Activated T-helper 2 cell treated with anti-CD3 and anti-CD28 coated beads, Interferon-gamma antibody, Interleukin-2, Interleukin-4, amounts not matched to agents 10 μg/mL and 5 μg/mL and 100 μg/mL, durations not matched to agents 14 hours and 24 hours and 36 hours (primary cell): Measurements from ENCODE around the gene ADCY3. TPM values are rescaled to one million over a fixed set of nuclear protein-coding genes. Genes with fewer than 3 reads are reported as not detected.
"Not testable (repeated sequence)": the region's sequence is repeated elsewhere in the genome, so short reads cannot be mapped to it uniquely, and the experiment has no call there.

ENCODE experiments used
- DNase-seq: peaks from one replicate; pipeline ENCODE4 v3.0.0; 2021; ENCODE audit warnings: low spot score
- H3K27ac Mint-ChIP-seq: one replicate; pipeline ENCODE4 v1.8.0; 2021; ENCODE audit warnings: mixed read lengths
- H3K27me3 Mint-ChIP-seq: one replicate; pipeline ENCODE4 v1.8.0; 2021; ENCODE audit warnings: low read depth, mixed read lengths
- H3K36me3 Mint-ChIP-seq: one replicate; pipeline ENCODE4 v1.8.0; 2021; ENCODE audit warnings: low read depth, mixed read lengths
- H3K4me1 Mint-ChIP-seq: one replicate; pipeline ENCODE4 v1.8.0; 2021; ENCODE audit warnings: low read depth, mixed read lengths
- H3K4me3 Mint-ChIP-seq: one replicate; pipeline ENCODE4 v1.8.0; 2021; ENCODE audit warnings: low read depth, mild to moderate bottlenecking, moderate library complexity, mixed read lengths
- H3K9me3 Mint-ChIP-seq: one replicate; pipeline ENCODE4 v1.8.0; 2021; ENCODE audit warnings: mixed read lengths
- intact Hi-C: fragments of 100-400 bp; cut with micrococcal nuclease; formaldehyde crosslinking; loops from one replicate; pipeline ENCODE4 v1.15.1; 2023
- total RNA-seq: library from RNA; stranded (reverse); gene quantifications from 2 replicates; pipeline ENCODE4 v1.2.3, GENCODE V29; 2022

The ADCY3 gene
- total RNA-seq, 1 donor from 2014 or later: 108 TPM

DNA sequence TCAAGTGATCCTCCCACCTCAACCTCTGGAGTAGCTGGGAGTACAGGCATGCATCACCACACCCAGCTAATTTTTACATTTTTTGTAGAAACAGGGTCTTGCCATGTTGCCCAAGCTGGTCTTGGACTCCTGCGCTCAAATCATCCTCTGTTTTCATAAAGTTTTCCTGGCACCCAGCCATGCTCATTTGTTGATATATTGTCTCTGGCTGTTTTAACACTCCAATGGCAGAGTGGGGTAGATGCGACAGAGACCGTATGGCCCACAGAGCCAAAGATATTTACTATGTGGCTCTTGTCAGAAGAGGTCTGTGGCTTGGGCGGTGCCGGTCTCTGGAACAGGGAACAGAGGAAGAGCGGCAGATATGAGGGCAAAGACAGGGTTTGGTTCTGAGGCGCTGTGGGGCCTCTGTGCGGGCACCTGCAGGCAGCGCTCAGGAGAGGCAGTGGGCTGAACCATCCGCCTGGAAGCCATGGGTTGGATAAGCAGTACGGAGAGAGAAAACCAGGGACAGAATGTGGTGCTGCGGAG, 76.6 kb downstream of the ADCY3 start:
- DNase-seq: no peak
- Mint-ChIP-seq H3K9me3 (no peaks in the 10 kb centered on the region), H3K4me1 (no peaks in the 10 kb centered on the region), H3K27ac (no peak overlapping the region), H3K4me3 (no peak overlapping the region), H3K36me3 (peaks cover 9% of the 10 kb centered on the region), H3K27me3 (no peaks in the 10 kb centered on the region)
- intact Hi-C loops: no loop called here

DNA sequence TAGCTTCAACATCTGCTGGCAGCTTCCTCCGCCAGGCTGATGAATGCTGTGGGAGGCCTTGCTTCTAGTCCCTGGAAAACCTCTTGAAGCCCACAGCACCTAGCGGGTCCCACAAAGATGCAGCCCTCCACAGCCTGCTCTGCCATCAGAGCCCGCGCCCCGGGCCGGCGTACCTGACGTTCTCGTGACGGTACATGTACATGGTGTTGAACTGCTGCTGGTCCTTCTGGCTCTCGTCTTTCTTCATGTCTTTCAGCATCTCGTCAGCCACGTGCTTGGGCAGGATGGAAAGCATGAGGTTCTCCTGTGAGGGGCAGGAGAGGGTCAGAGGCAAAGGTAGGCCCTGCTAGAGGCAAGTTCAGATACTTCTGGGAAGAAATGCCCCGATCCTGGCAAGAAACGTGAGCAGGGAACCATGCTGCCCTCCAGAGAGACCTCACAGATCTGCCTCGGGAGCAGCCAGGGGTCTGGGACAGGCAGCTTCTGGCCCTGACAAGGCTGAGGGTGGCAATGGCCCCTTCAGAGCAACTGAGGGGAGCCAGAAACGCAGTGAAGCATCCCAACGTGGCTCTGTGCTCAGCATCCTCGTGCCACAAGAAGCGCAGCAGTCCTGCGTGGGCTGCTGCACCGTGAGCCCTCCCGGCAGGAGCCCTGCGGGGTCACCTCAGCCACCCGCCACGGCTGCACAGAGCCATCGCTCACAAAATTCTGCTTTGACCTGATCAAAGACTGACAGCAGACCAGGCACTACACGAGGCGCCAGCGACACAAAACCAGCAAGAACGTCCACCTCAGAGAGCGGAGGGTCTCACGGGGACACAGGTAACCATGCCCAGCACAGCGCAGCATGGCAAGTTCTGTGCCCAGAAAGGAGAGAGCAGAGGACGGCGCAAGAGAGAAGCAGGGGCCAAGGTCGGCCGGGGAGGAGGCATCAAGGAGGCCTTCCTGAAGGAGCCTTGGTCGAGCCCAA, 77.7 kb downstream of the ADCY3 start:
- Mint-ChIP-seq H3K4me3 (no peak overlapping the region), H3K36me3 (peaks cover 8% of the 10 kb centered on the region), H3K27ac (no peak overlapping the region), H3K9me3 (no peaks in the 10 kb centered on the region), H3K4me1 (no peaks in the 10 kb centered on the region), H3K27me3 (no peaks in the 10 kb centered on the region)
- no peak for DNase-seq
- intact Hi-C loops: no loop called here

DNA sequence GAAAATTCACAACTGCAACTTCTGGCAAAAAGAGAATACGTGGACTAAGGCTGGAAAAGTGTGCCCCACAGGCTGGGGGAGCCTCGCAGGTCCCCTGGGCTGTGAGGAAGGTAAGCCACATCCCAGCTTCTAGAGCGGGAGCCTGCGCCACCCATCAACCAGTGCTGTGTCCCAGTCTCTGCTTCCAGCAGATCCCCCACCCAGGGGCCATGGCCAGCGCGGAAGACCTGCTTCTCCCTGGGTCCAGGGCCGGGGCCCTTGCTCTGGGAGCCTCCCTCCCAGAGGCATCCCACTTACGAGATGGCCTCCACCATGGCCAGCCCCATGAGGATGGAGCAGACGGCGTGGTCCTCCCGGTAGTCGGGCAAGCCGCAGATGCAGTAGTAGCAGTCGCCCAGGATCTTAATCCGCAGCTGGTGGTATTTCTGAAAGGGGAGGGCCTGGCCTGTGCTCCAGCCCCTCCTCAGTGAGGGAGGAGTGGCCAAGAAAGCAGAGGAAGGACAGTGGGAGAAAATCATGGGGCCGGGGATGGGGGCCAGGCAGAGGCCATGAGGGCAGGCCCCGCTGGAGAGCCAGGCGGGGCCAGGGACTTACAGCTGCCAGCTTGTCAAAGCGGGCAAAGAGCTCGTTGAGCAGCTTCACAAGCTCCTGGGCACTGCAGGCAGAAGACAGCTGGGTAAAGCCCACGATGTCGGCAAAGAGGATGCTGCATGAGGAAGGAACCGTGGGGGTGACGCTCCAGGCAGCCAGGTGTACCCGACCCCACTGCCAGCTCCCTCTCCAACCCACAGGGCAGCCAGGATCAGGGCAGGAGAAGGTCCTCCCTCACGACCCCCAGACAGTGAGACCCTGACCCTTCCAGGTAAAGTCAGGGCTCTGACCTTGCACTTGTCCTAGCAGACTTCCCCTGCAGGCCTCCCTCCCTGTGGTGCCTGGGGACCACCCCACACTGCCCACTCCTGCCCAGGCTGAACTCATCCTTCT, 78.8 kb downstream of the ADCY3 start:
- Mint-ChIP-seq H3K4me1 (no peaks in the 10 kb centered on the region), H3K36me3 (peaks cover 12% of the 10 kb centered on the region), H3K4me3 (no peak overlapping the region), H3K27me3 (no peaks in the 10 kb centered on the region), H3K9me3 (no peaks in the 10 kb centered on the region), H3K27ac (no peak overlapping the region)
- DNase-seq: no peak
- intact Hi-C loops: no loop called here

DNA sequence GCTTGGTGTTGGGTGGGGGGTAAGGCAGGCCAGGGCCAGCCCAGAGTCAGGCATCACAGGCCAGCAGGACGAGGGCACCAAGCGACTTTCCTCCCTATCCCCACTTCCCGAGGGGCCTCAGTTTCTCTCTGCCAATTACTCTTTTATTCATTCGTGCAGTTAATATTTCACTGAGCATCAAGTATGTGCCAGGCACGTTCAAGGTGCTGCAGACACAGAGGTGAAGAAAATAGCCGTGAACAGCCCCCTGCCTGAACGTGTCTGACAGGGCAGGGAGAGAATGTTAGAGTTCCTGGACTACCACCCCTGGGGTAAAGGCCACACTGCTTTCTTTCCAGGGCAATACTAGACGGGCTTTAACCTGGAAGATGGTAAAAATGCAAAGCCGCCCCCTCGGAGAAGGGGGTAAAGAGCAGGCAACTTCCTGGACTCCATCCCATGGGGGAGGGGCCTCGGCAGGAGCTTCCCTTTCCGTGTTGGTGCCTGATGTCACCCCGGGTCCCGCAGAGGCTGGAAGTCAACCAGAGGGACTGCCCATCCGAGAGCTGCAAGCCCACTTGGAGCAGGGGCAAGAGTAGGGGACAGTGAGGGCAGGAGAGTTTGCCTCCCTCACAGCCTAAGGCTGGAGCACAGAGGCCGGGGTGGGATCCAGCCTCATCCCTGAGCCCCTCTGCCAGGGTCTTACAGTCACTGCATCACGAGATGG, 79.7 kb downstream of the ADCY3 start:
- intact Hi-C loops: no loop called here
- Mint-ChIP-seq H3K4me3 (no peak overlapping the region), H3K36me3 (peaks cover 15% of the 10 kb centered on the region)

DNA sequence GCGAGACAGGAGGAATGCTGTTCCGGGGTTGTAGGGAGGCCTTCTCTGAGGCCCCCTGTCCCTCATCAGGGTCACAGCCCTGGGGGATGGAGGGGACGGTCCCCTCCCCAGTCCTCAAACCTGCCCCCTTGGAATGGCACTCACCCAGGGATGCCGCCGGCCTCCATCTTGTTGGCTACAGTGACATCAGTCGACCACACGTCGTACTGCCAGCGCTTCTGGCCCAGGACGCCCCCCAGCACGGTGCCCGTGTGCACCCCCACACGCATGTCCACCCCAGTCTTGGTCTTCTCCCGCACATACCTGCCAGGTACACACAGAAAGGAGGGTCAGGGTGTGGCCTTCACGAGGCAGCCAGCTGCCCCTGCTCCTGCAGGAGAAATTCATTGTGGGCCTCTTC, 80.3 kb downstream of the ADCY3 start:
- H3K36me3 Mint-ChIP-seq: peaks cover 19% of the 10 kb centered on the region
- H3K9me3 Mint-ChIP-seq: no peaks in the 10 kb centered on the region
- intact Hi-C loops: no loop called here
- DNase-seq: no peak
- H3K27ac Mint-ChIP-seq: no peak overlapping the region
- H3K27me3 Mint-ChIP-seq: no peaks in the 10 kb centered on the region
- no peak overlapping the region for H3K4me3 Mint-ChIP-seq
- no peaks in the 10 kb centered on the region for H3K4me1 Mint-ChIP-seq

More for the DNA sequence above, 79.7 kb downstream of the ADCY3 start:
- no peak overlapping the region for H3K27ac Mint-ChIP-seq
- no peaks in the 10 kb centered on the region for H3K27me3 Mint-ChIP-seq
- DNase-seq: no peak
- no peaks in the 10 kb centered on the region for H3K4me1 Mint-ChIP-seq
- H3K9me3 Mint-ChIP-seq: no peaks in the 10 kb centered on the region

DNA sequence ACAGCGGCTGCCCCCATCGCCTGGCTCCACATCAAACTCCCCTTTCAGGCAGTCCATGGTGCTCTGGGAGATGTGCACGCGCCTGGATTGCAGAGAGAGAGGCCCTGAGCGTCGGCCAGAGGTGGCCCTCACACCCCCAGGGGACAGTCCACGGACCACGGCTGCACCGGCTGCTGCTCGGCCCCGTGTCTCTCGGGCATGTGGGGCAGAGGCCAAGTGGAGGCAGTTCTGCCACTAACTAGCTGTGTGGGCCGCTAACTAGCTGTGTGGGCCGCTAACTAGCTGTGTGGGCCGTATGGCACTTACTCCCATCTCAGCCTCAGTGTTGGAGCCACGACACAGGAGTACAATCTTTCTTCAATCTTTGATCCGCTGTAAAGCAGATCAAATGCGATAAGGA, 81.5 kb downstream of the ADCY3 start:
- Mint-ChIP-seq H3K27me3 (no peaks in the 10 kb centered on the region), H3K27ac (no peak overlapping the region), H3K4me3 (no peak overlapping the region), H3K4me1 (no peaks in the 10 kb centered on the region), H3K9me3 (no peaks in the 10 kb centered on the region), H3K36me3 (peaks cover 22% of the 10 kb centered on the region)
- intact Hi-C loops: no loop called here
- no peak for DNase-seq

DNA sequence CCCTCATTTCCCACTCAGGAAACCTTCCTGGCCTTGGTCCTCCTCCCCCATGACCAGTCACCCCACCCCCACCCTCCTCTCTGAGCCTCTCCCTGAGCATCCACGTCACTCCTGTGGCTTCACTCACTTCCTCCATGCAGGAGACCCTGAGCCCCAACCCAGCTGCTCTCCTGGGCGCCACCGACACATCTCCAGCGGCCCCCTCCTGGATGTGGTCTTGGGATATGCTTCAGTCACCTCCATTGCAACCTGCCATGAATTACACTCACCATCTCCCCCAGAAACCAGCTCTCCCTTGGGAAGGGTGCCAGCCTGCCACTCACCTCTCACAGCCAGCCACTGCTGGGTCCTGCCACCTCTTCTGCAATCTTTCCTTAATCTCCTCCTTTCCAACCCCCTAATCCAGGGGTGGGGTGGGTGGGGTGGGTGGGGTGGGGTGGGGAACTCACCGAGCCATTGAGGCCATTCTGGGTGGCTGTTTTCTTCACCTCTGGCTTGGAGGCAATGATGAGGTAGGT, 82.0 kb downstream of the ADCY3 start:
- intact Hi-C loops: no loop called here
- no peaks in the 10 kb centered on the region for H3K9me3 Mint-ChIP-seq
- no peaks in the 10 kb centered on the region for H3K4me1 Mint-ChIP-seq

DNA sequence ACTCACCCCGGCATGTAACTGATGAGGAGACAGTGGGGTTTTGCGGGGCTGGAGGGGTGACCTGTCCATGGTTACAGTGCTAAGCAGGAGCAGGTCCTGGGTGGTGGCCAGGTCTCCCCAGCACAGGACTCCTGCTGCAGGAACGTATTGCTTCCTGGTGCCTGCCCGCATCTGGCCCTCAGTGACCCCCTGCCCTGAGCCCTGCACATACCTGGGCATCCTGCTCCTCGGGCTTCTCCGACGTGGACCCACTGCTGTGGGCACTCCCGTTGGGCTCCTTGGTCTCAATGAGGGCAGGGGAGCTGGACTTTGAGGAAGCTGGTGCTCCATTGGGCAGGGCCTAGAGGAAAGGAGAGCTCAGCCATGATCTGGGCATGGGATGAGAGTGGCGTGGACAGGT, 83.3 kb downstream of the ADCY3 start:
- Mint-ChIP-seq H3K4me1 (no peaks in the 10 kb centered on the region), H3K36me3 (peaks cover 22% of the 10 kb centered on the region), H3K4me3 (no peak overlapping the region), H3K27ac (no peak overlapping the region), H3K27me3 (no peaks in the 10 kb centered on the region), H3K9me3 (no peaks in the 10 kb centered on the region)
- intact Hi-C loops: no loop called here
- DNase-seq: no peak

More for the DNA sequence above, 82.0 kb downstream of the ADCY3 start:
- H3K4me3 Mint-ChIP-seq: no peak overlapping the region
- no peak for DNase-seq
- no peaks in the 10 kb centered on the region for H3K27me3 Mint-ChIP-seq
- no peak overlapping the region for H3K27ac Mint-ChIP-seq
- H3K36me3 Mint-ChIP-seq: peaks cover 22% of the 10 kb centered on the region

DNA sequence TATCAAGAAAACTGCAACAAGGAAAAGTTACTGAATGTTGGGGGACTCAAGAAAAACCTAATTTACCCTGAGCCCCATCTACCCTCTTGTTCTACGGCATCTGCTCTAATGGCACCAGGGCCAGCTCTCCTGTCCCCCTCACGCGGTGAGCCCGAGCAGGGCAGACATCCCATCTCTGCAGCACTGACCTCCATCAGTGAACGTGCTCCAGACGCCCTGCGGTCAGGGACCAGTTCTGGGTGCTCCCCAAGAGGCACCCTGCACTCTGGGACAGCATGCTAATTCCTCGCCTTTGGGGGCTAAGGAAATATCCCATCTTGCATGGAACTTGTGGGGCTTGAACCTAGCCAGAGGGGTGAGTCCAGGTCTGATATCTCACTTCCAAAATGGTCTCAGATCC, 83.8 kb downstream of the ADCY3 start:
- no peak for DNase-seq
- Mint-ChIP-seq H3K4me3 (no peak overlapping the region), H3K9me3 (no peaks in the 10 kb centered on the region), H3K27ac (no peak overlapping the region), H3K27me3 (no peaks in the 10 kb centered on the region), H3K36me3 (peaks cover 22% of the 10 kb centered on the region), H3K4me1 (no peaks in the 10 kb centered on the region)
- intact Hi-C loops: no loop called here

DNA sequence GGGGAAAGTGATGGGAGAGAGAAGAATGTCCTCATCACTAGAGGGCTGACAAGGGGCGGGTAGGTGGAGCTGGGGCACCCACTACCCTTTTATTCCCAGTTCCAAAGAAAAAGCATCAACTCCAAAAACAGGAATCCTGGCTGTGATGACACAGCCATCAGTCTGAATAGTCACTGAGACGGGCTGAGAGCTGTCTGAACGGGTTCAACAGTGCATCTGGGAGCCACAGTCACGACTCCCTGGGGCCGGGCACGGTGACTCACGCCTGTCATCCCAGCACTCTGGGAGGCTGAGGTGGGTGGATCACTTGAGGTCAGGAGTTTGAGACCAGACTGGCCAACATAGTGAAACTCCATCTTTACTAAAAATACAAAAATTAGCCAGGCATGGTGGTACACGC, 84.6 kb downstream of the ADCY3 start:
- H3K4me3 Mint-ChIP-seq, DNase-seq, H3K9me3 Mint-ChIP-seq, H3K27me3 Mint-ChIP-seq, H3K27ac Mint-ChIP-seq, H3K4me1 Mint-ChIP-seq, intact Hi-C loops: not testable (repeated sequence)
- H3K36me3 Mint-ChIP-seq: peaks cover 21% of the 10 kb centered on the region

DNA sequence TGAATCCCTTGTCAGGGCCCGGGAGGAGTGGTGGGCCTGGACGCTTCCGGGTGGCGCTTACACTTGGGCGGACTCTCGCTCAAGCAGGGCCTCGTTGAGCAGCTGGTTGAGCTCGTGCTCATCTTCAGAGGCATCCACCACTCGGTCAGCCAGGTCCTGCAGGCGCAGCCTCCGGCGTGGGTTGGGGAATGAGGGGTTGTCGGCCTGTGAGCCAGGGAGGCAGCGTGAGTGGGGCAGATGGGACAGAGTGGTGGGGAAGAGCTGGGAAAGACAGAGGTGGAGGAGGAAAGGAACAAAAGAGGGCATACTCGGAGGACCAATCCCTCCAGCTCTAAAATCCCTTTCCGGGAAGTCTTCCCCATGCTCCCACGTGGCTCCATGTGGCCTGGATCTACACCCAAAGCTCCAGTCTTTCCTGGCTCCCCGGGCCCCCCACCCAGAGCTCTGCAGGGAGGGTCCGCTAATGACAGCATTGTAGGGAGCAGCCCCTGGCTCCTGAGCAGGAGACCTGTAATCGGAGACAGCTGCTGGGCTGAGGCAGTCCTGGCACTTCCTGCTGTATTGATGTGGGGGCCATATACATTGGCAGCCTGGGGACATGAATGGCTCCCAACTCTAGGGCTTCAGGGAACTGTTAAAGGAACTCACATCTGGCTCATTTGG, 85.2 kb downstream of the ADCY3 start:
- no peak overlapping the region for H3K27ac Mint-ChIP-seq
- H3K36me3 Mint-ChIP-seq: peaks cover 24% of the 10 kb centered on the region
- H3K4me3 Mint-ChIP-seq: no peak overlapping the region

More for the DNA sequence above, 85.2 kb downstream of the ADCY3 start:
- intact Hi-C loops: no loop called here
- DNase-seq: no peak
- no peaks in the 10 kb centered on the region for H3K27me3 Mint-ChIP-seq
- H3K9me3 Mint-ChIP-seq: no peaks in the 10 kb centered on the region
- no peaks in the 10 kb centered on the region for H3K4me1 Mint-ChIP-seq
